ENCODE data around the gene IP6K1.

The IP6K1 gene

DNA sequence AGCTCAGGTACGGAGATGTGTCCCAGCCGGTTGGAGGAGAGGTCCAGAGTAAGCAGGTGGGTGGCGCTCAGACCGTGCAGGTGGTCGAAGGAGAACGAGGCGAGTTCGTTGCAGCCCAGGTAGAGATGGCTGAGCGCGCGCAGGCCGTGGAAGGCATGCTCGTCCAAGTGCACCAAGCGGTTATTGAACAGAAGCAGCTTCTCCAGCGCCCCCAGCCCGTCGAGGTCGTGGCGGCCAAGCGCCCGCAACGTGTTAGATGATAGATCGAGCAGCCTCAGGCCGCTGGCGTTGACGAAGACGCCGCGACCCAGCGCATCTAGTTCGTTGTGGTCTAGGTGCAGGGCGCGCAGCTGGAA, 67.5 kb downstream of the IP6K1 start:
- TF ChIP-seq ZFX (IDR thresholded peaks at IDR 0.05), result no peak
- TF ChIP-seq, protein P1, sequence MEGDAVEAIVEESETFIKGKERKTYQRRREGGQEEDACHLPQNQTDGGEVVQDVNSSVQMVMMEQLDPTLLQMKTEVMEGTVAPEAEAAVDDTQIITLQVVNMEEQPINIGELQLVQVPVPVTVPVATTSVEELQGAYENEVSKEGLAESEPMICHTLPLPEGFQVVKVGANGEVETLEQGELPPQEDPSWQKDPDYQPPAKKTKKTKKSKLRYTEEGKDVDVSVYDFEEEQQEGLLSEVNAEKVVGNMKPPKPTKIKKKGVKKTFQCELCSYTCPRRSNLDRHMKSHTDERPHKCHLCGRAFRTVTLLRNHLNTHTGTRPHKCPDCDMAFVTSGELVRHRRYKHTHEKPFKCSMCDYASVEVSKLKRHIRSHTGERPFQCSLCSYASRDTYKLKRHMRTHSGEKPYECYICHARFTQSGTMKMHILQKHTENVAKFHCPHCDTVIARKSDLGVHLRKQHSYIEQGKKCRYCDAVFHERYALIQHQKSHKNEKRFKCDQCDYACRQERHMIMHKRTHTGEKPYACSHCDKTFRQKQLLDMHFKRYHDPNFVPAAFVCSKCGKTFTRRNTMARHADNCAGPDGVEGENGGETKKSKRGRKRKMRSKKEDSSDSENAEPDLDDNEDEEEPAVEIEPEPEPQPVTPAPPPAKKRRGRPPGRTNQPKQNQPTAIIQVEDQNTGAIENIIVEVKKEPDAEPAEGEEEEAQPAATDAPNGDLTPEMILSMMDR (conservative IDR thresholded peaks at IDR 0.05), result no peak
- H3K27ac ChIP-seq, result peak overlapping the region; percentile 42

DNA sequence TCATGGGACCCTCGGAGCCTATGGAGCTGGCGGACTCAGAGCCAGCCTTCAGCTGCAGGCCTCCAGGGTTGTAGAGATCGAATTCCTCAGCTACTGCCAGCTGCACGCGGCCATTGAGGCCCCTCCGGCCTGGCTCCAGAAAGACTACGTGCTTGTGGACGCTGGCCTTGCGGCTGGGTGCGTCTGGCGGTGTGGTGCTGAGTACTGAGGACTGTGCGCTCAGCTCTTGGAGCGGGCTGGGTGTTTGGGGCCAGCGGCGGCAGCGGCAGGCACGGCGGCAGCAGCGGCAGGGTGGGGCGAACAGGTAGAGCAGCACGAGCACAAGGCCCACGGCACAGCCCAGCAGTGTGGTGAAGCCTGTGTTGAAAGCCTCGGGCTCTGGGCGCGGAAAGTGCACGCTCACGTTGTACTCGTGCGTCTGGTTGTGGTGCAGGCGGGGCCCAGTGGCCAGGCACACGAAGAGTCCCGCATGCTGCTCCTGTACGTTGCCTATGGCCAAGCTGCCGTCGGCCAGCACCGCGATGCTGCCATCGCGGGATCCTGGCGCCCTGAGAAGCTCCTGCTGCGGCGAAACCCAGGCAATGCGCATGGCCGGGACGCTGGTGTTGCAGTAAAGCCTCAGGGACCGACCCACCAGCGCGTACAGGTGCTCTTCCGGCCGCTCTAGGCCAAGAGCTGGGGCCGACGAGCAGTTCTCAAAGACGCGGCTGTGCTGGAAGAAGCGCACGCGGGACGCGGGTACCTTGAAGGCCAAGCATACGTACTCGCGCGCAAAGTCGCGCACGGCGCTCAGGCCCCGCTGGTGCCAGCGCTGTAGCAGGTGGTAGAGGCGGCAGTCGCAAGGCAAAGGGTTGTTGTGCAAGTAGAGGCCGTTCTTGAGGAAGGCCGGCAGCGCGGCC, 68.1 kb downstream of the IP6K1 start:
- H3K27ac ChIP-seq, result no peak overlapping the region

DNA sequence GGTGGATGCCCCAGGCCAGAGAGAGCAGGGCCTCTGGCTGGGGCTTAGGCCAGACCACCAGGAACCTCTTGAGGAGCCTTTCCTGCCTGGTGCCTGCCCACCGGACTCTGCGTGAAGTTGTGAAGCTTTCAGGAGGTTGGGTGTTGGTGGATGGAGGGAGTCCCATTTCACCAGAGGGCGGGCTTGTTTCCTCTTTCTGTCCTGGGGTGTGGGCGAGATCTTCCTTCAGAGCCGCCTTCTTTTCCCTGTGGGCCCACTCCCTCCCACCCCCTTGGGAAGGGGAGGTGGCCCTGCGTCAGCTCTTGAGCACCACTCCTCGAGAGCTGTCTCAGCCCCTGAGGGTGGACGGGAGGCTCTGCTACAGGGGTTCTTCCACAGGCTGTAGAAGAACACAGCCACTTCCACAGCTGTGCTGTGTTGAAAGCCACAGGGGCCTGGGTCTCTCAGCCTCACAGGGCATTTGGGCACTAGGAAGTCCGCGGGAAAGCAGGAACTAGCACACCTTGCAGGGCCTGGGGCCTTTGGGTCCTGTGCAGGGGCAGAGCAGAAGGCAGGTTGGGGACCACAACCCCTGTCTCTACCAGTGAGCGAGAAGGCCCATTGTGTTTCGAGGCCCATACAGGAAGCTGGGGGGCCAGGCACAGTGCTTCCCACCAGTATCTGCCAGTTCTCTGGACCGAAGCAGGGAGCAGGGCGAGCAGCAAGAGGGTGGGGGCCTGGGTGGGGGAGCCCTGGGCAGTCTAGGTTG, 69.0 kb downstream of the IP6K1 start:
- TF ChIP-seq ZFX (IDR thresholded peaks at IDR 0.05), result no peak
- TF ChIP-seq, protein P1 (conservative IDR thresholded peaks at IDR 0.05), result no peak

More for the DNA sequence above, 68.1 kb downstream of the IP6K1 start:
- TF ChIP-seq ZFX (IDR thresholded peaks at IDR 0.05), result no peak
- TF ChIP-seq, protein P1 (conservative IDR thresholded peaks at IDR 0.05), result no peak

DNA sequence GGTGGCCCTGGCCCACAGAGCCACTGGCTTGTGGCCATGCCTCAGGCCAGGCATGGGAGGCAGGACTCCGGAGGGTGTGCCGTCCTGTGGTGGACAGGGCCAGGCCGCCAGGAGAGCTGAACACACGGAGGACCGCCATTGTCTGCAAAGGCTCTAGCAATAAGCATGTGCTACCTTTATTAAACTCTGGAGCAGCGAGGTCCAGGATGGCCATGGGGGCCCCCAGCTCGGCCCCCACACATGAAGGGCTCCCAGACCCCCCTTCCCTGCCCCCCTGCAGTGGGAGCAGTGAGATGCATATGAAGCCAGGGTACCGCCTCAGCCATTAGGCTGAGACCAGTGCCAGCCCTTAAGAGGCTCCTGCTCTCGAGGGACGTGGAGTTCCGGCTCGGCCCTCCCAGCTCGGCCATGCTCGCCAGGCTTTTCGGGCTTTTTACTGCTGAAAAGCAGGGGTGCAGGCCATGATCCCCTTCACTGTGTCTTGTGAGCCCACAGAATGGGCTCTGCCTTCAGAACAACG, 69.6 kb downstream of the IP6K1 start:
- TF ChIP-seq, protein P1 (conservative IDR thresholded peaks at IDR 0.05), result no peak
- no peak for TF ChIP-seq ZFX (IDR thresholded peaks at IDR 0.05)
- H3K27ac ChIP-seq, result no peak overlapping the region

More for the DNA sequence above, 69.0 kb downstream of the IP6K1 start:
- no peak overlapping the region for H3K27ac ChIP-seq

DNA sequence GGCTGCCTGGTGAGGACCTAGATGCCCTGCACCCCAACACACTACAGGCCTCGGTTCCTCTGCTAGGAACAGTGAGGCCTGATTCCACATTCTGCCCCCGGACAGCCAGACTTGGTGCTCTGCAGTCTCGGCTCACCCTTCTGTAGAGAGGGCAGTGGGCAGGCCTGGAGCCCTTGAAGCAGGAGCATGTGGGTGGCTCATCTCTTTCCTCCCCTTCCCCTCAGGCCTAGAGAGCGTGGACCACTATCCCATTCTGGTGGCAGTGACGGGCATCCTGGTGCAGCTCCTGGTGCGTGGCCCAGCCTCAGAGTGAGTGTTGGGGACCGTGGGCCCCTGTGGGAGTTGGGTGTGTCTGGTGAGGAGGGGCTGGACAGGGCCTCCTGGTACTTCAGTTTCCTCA, 70.2 kb downstream of the IP6K1 start:
- H3K27ac ChIP-seq, result no peak overlapping the region
- TF ChIP-seq, protein P1 (conservative IDR thresholded peaks at IDR 0.05), result no peak
- no peak for TF ChIP-seq ZFX (IDR thresholded peaks at IDR 0.05)

DNA sequence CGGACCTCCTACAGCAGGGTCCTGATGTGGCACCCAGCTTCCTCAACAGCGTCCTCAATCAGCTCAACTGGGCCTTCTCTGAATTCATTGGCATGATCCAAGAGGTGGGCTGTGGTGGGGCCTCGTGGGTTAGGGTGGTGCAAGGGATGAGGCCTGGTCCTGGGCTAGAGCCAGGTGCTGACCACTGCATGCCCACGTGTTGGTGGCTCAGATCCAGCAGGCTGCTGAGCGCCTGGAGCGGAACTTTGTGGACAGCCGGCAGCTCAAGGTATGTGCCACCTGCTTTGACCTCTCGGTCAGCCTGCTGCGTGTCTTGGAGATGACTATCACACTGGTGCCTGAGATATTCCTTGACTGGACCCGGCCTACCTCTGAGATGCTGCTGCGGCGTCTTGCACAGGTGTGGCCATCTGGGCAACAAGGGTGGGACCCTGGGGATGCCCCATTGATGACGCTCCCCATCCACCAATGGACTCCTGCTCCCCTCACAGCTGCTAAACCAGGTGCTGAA, 70.7 kb downstream of the IP6K1 start:
- TF ChIP-seq ZFX (IDR thresholded peaks at IDR 0.05), result no peak
- TF ChIP-seq, protein P1 (conservative IDR thresholded peaks at IDR 0.05), result no peak
- H3K27ac ChIP-seq, result no peak overlapping the region
